Testis (tissue), 2 donors: ENCODE measurements around the gene EVI5.

Experiments
- POLR2A ChIP-seq: fragments of 450-650 bp; IDR thresholded peaks from one replicate; pipeline ENCODE4 v1.6.1; 2017; ENCODE audit warnings: antibody characterized with exemption, mild to moderate bottlenecking, moderate library complexity
- TF ChIP-seq, protein P1 (sequence below), 3 experiments: fragments of 450-650 bp in 2 of 3; fragments of 200-600 bp in 1 of 3; sonication (generic) in 1 of 3; IDR thresholded peaks; one replicate each; pipeline ENCODE4 v1.5.1; 2016 to 2019; ENCODE audit warnings: antibody characterized with exemption in 3 of 3, mild to moderate bottlenecking in 2 of 3, moderate library complexity in 1 of 3

GRCh38 chr1:92768296-92768695, 16.6 kb downstream of the EVI5 start:
- TF ChIP-seq, protein P1, sequence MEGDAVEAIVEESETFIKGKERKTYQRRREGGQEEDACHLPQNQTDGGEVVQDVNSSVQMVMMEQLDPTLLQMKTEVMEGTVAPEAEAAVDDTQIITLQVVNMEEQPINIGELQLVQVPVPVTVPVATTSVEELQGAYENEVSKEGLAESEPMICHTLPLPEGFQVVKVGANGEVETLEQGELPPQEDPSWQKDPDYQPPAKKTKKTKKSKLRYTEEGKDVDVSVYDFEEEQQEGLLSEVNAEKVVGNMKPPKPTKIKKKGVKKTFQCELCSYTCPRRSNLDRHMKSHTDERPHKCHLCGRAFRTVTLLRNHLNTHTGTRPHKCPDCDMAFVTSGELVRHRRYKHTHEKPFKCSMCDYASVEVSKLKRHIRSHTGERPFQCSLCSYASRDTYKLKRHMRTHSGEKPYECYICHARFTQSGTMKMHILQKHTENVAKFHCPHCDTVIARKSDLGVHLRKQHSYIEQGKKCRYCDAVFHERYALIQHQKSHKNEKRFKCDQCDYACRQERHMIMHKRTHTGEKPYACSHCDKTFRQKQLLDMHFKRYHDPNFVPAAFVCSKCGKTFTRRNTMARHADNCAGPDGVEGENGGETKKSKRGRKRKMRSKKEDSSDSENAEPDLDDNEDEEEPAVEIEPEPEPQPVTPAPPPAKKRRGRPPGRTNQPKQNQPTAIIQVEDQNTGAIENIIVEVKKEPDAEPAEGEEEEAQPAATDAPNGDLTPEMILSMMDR (IDR thresholded peaks at IDR 0.05): no peak
- no peak for TF ChIP-seq POLR2A
